Right lobe of liver (tissue), 6 donors: ENCODE results near the gene FAM120C. TPM values are rescaled to one million over a fixed set of nuclear protein-coding genes. Genes with fewer than 3 reads are reported as not detected.

Experiments
- ATAC-seq, 4 donors: fragments of 200-7000 bp; cut with Tn5 transposase; one replicate each; pipeline ENCODE4 v1.9.1; 2020; ENCODE audit warnings: mild to moderate bottlenecking in 4 of 4, moderate library complexity in 4 of 4
- DNase-seq, 3 donors: peaks; one replicate each; pipeline ENCODE4 v3.0.0-alpha.2; 2020
- H3K27ac ChIP-seq, 3 donors: fragments of 200-600 bp; one replicate each; pipeline ENCODE4 v1.8.0; 2022
- H3K27me3 ChIP-seq, 2 donors: fragments of 200-600 bp; one replicate each; pipeline ENCODE4 v1.8.0; 2022
- H3K36me3 ChIP-seq, 4 donors: fragments of 200-600 bp; sonication (generic) in 1 of 4; one replicate each; pipeline versions ENCODE4 v1.5.1 to v1.8.0; 2017 to 2022; ENCODE audit warnings: control low read depth in 1 of 4
- H3K4me1 ChIP-seq, 4 donors: fragments of 200-600 bp; sonication (generic) in 1 of 4; one replicate each; pipeline versions ENCODE4 v1.5.1 to v1.8.0; 2017 to 2022; ENCODE audit warnings: control low read depth in 1 of 4
- H3K4me3 ChIP-seq, 3 donors: fragments of 200-600 bp; one replicate each; pipeline ENCODE4 v1.8.0; 2022
- H3K9me3 ChIP-seq, 4 donors: fragments of 200-600 bp; sonication (generic) in 1 of 4; one replicate each; pipeline versions ENCODE4 v1.5.1 to v1.8.0; 2017 to 2022; ENCODE audit warnings: control low read depth in 1 of 4
- CTCF ChIP-seq, 4 donors: fragments of 200-600 bp in 3 of 4; fragments of 450-650 bp in 1 of 4; IDR thresholded peaks; one replicate each; pipeline versions ENCODE4 v1.5.1 to v1.8.0; 2016 to 2022; ENCODE audit warnings: antibody characterized with exemption in 4 of 4, mild to moderate bottlenecking in 2 of 4
- POLR2A ChIP-seq: fragments of 450-650 bp; IDR thresholded peaks from one replicate; pipeline ENCODE4 v1.6.1; 2017; ENCODE audit warnings: antibody characterized with exemption, mild to moderate bottlenecking
- WGBS: methylation state at CpG from one replicate; pipeline ENCODE4 v1.1.6; 2018; ENCODE audit warnings: low coverage, low lambda C conversion rate; ENCODE audit not compliant: insufficient coverage; ENCODE audit errors: missing lambda C conversion rate; 5-methylcytosine and 5-hydroxymethylcytosine counted together
- intact Hi-C, 2 donors: fragments of 100-400 bp; cut with DNase I; formaldehyde crosslinking; loops; one replicate each; pipeline versions ENCODE4 v1.11.2 to v1.14.1; 2022
- total RNA-seq, 6 experiments: library from RNA; depleted of rRNA in 2 of 6; stranded (reverse); fragments of >200 nt in 2 of 6; fragmentation: NEBNext Ultra II Directional in 3 of 6; extraction: Animal tissue kit (Norgen Biotek cat#: 25700) in 3 of 6; gene quantifications; one replicate each; pipeline versions ENCODE4 v1.1.0 to v1.2.4, GENCODE V29; 2016 to 2023
- donor health status: DM: no; HTN: yes; CAD: no.
- donor health status: DM: no; HTN: no; CAD: no.
- donor health status: DM: no; HTN: no; CAD: no.
- donor health status: DM: no; HTN: yes; CAD: no.
- donor health status: DM: no; HTN: yes; CAD: no.

The FAM120C gene
- total RNA-seq, 6 experiments from 2014 or later, result 2.9 to 5.0 (median 4.3) TPM

- ATAC-seq (peak; percentile 3 to 50 (median 24)), DNase-seq (peak in 1 of 3 donors; percentile 56)
- TF ChIP-seq CTCF (IDR thresholded peaks at IDR 0.05) (no peak), POLR2A (no peak)
- no peaks in the 10 kb centered on the region for H3K9me3 ChIP-seq
- no peaks in the 10 kb centered on the region for H3K36me3 ChIP-seq
- H3K27me3 ChIP-seq, result no peaks in the 10 kb centered on the region
- WGBS, result 36% methylated on average over 12 of the region's 12 CpGs
- peaks cover 0 to 32% (median 4%) of the 10 kb centered on the region in 4 donors for H3K4me1 ChIP-seq
- peak overlapping the region in 2 of 3 donors; percentile 90 to 93 for H3K27ac ChIP-seq
- intact Hi-C loops, result no loop called here
- H3K4me3 ChIP-seq, result peak overlapping the region in 2 of 3 donors; percentile 65 to 71
These were observed 137.4 kb downstream of the FAM120C start for GRCh38 chrX:54045563-54046228.

GRCh38 chrX:54044877-54045338 lies 138.1 kb downstream of the FAM120C start:
- intact Hi-C loops, result no loop called here
- 17% methylated on average over 6 of the region's 10 CpGs for WGBS

GRCh38 chrX:54044126-54044876 lies 138.8 kb downstream of the FAM120C start, which contains the start of gene PHF8:
Gene PHF8 (minus strand): TSS chrX:54044473. CDS start chrX:54042728, 1,745 bp downstream.
- Histone ChIP-seq H3K9me3 (no peaks in the 10 kb centered on the region), H3K36me3 (peaks cover 0 to 2% (median 0%) of the 10 kb centered on the region in 4 donors), H3K27me3 (no peaks in the 10 kb centered on the region), H3K4me1 (peaks cover 0 to 22% (median under 1%) of the 10 kb centered on the region in 4 donors), H3K4me3 (peak within 1 kb of the TSS; percentile 65 to 71 (median 67)), H3K27ac (peak within 1 kb of the TSS; percentile 90 to 93 (median 93))
- peak; percentile 94 to 96 (median 94) for DNase-seq
- intact Hi-C loops, result no loop called here
- no peak for TF ChIP-seq CTCF (IDR thresholded peaks at IDR 0.05)
- TF ChIP-seq POLR2A, result no peak
- ATAC-seq, result peak; percentile 76 to 84 (median 78)
- WGBS, result 53% methylated on average over 33 of the region's 66 CpGs

More at GRCh38 chrX:54044877-54045338, 138.1 kb downstream of the FAM120C start:
- DNase-seq, result no peak
- ATAC-seq, result peak; percentile 17 to 57 (median 38)
- Histone ChIP-seq H3K27me3 (no peaks in the 10 kb centered on the region), H3K9me3 (no peaks in the 10 kb centered on the region), H3K4me1 (peaks cover 0 to 28% (median 4%) of the 10 kb centered on the region in 4 donors), H3K27ac (peak overlapping the region; percentile 90 to 93 (median 93)), H3K4me3 (peak overlapping the region; percentile 12 to 71 (median 65)), H3K36me3 (no peaks in the 10 kb centered on the region)
- TF ChIP-seq POLR2A (no peak), CTCF (IDR thresholded peaks at IDR 0.05) (no peak)

GRCh38 chrX:54043541-54044125 lies 139.4 kb downstream of the FAM120C start:
- TF ChIP-seq POLR2A, result no peak
- no peak for TF ChIP-seq CTCF (IDR thresholded peaks at IDR 0.05)
- H3K4me3 ChIP-seq, result peak overlapping the region; percentile 65 to 71 (median 67)
- 32% methylated on average over 34 of the region's 43 CpGs for WGBS
- H3K9me3 ChIP-seq, result no peaks in the 10 kb centered on the region
- intact Hi-C loops, result no loop called here
- DNase-seq, result no peak
- H3K27me3 ChIP-seq, result no peaks in the 10 kb centered on the region
- H3K4me1 ChIP-seq, result peaks cover 0 to 25% (median 0%) of the 10 kb centered on the region in 4 donors
- peak; percentile 10 to 20 (median 18) for ATAC-seq
- peaks cover 0 to 4% (median 0%) of the 10 kb centered on the region in 4 donors for H3K36me3 ChIP-seq
- H3K27ac ChIP-seq, result peak overlapping the region; percentile 88 to 93 (median 90)
